Suprapubic skin (tissue), 4 donors: ENCODE measurements around the gene RNPEPL1. TPM values are rescaled to one million over a fixed set of nuclear protein-coding genes. Genes with fewer than 3 reads are reported as not detected.
A peak's percentile ranks its signal among the peaks of the same experiment; 100 is the strongest.

Source experiments
- DNase-seq, 2 donors: peaks; one replicate each; pipeline ENCODE4 v3.0.0-alpha.2; 2019; ENCODE audit warnings: low spot score in 2 of 2
- H3K27ac ChIP-seq: fragments of 200-600 bp; sonication (generic); one replicate; pipeline ENCODE4 v1.5.1; 2019
- H3K27me3 ChIP-seq: fragments of 200-600 bp; sonication (generic); one replicate; pipeline ENCODE4 v1.5.1; 2019
- H3K36me3 ChIP-seq: fragments of 200-600 bp; sonication (generic); one replicate; pipeline ENCODE4 v1.5.1; 2019
- H3K4me1 ChIP-seq: fragments of 200-600 bp; sonication (generic); one replicate; pipeline ENCODE4 v1.5.1; 2019
- H3K4me3 ChIP-seq: fragments of 200-600 bp; sonication (generic); one replicate; pipeline ENCODE4 v1.5.1; 2019; ENCODE audit warnings: mild to moderate bottlenecking
- H3K9me3 ChIP-seq: fragments of 200-600 bp; sonication (generic); one replicate; pipeline ENCODE4 v1.5.1; 2019
- EP300 ChIP-seq: sonication (generic); formaldehyde crosslinking; IDR thresholded peaks from one replicate; pipeline ENCODE4 v1.6.1; 2017; ENCODE audit warnings: antibody characterized with exemption
- POLR2A ChIP-seq, 2 donors: fragments of 450-650 bp; IDR thresholded peaks; one replicate each; pipeline ENCODE4 v1.6.1; 2017; ENCODE audit warnings: antibody characterized with exemption in 2 of 2, mild to moderate bottlenecking in 2 of 2, moderate library complexity in 2 of 2
- POLR2AphosphoS5 ChIP-seq, 3 donors: sonication (generic); formaldehyde crosslinking; IDR thresholded peaks; one replicate each; pipeline ENCODE4 v1.6.1; 2017; ENCODE audit warnings: antibody characterized with exemption in 3 of 3
- WGBS: methylation state at CpG from one replicate; pipeline ENCODE4 v1.1.5; 2018; 5-methylcytosine and 5-hydroxymethylcytosine counted together
- total RNA-seq, 4 donors: library from RNA; depleted of rRNA; stranded (reverse); fragments of >200 nt; gene quantifications; one replicate each; pipeline ENCODE4 v1.1.0, GENCODE V29; 2016
- TF ChIP-seq, protein P1 (sequence below), 2 donors: fragments of 200-600 bp in 1 of 2; fragments of 450-650 bp in 1 of 2; sonication (generic) in 1 of 2; IDR thresholded peaks; one replicate each; pipeline ENCODE4 v1.5.1; 2016 to 2019; ENCODE audit warnings: antibody characterized with exemption in 2 of 2, mild to moderate bottlenecking in 1 of 2, moderate library complexity in 1 of 2

RNPEPL1 gene
- total RNA-seq, 4 donors from 2014 or later: 70.8 to 104 (median 72.6) TPM

- Histone ChIP-seq H3K27ac (peak overlapping the region; percentile 42), H3K36me3 (peaks cover 71% of the 10 kb centered on the region), H3K27me3 (no peaks in the 10 kb centered on the region), H3K9me3 (no peaks in the 10 kb centered on the region), H3K4me3 (no peak overlapping the region), H3K4me1 (peaks cover 70% of the 10 kb centered on the region)
- no peak for DNase-seq
- 46% methylated on average over 11 of the region's 23 CpGs for WGBS
- TF ChIP-seq, protein P1, sequence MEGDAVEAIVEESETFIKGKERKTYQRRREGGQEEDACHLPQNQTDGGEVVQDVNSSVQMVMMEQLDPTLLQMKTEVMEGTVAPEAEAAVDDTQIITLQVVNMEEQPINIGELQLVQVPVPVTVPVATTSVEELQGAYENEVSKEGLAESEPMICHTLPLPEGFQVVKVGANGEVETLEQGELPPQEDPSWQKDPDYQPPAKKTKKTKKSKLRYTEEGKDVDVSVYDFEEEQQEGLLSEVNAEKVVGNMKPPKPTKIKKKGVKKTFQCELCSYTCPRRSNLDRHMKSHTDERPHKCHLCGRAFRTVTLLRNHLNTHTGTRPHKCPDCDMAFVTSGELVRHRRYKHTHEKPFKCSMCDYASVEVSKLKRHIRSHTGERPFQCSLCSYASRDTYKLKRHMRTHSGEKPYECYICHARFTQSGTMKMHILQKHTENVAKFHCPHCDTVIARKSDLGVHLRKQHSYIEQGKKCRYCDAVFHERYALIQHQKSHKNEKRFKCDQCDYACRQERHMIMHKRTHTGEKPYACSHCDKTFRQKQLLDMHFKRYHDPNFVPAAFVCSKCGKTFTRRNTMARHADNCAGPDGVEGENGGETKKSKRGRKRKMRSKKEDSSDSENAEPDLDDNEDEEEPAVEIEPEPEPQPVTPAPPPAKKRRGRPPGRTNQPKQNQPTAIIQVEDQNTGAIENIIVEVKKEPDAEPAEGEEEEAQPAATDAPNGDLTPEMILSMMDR (IDR thresholded peaks at IDR 0.05): no peak
- no peak for TF ChIP-seq POLR2A (IDR thresholded peaks at IDR 0.05)
- no peak for TF ChIP-seq POLR2AphosphoS5 (IDR thresholded peaks at IDR 0.05)
- TF ChIP-seq EP300: no peak
These were observed 7.0 kb downstream of the RNPEPL1 start for GRCh38 chr2:240575101-240575965.

DNA sequence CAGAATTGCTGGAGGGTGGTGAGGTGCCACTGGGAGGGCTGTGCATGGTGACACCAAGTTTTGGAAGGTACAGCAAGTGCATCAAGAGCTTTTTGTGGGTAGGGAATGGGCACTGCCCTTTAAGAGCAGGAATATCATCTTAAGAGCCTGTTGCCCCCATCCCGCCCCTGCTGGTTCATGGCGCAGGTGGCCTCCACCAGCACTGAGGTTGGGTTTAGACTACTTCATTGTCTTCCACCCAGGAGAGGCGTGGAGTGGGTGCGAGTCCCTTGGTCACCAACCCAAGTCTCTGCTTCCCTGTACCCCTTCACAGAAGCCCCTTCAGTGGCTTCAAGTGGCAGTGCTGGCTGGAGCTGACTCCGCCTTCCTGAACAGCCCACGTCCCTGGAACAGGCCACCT, 7.8 kb downstream of the RNPEPL1 start:
- no peak for DNase-seq
- Histone ChIP-seq H3K4me3 (no peak overlapping the region), H3K9me3 (no peaks in the 10 kb centered on the region), H3K36me3 (peaks cover 71% of the 10 kb centered on the region), H3K27ac (no peak overlapping the region), H3K27me3 (no peaks in the 10 kb centered on the region), H3K4me1 (peaks cover 66% of the 10 kb centered on the region)
- 79% methylated on average over 6 of the region's 6 CpGs for WGBS
- TF ChIP-seq POLR2A (IDR thresholded peaks at IDR 0.05): no peak
- TF ChIP-seq, protein P1 (IDR thresholded peaks at IDR 0.05): no peak
- no peak for TF ChIP-seq EP300
- no peak for TF ChIP-seq POLR2AphosphoS5 (IDR thresholded peaks at IDR 0.05)

GRCh38 chr2:240576436-240577205, 8.3 kb downstream of the RNPEPL1 start:
- 94% methylated on average over 15 of the region's 32 CpGs for WGBS
- TF ChIP-seq EP300 (no peak), POLR2A (IDR thresholded peaks at IDR 0.05) (no peak), POLR2AphosphoS5 (IDR thresholded peaks at IDR 0.05) (no peak)
- TF ChIP-seq, protein P1 (IDR thresholded peaks at IDR 0.05): no peak
- Histone ChIP-seq H3K9me3 (no peaks in the 10 kb centered on the region), H3K27me3 (no peaks in the 10 kb centered on the region), H3K27ac (no peak overlapping the region), H3K36me3 (peaks cover 70% of the 10 kb centered on the region), H3K4me1 (peaks cover 60% of the 10 kb centered on the region), H3K4me3 (no peak overlapping the region)
- DNase-seq: no peak

- Histone ChIP-seq H3K27me3 (no peaks in the 10 kb centered on the region), H3K27ac (no peak overlapping the region), H3K4me3 (no peak overlapping the region), H3K4me1 (peaks cover 57% of the 10 kb centered on the region), H3K9me3 (no peaks in the 10 kb centered on the region), H3K36me3 (peaks cover 61% of the 10 kb centered on the region)
- 87% methylated on average over 9 of the region's 26 CpGs for WGBS
- no peak for DNase-seq
- TF ChIP-seq, protein P1 (IDR thresholded peaks at IDR 0.05): no peak
- TF ChIP-seq POLR2AphosphoS5 (IDR thresholded peaks at IDR 0.05): no peak
- no peak for TF ChIP-seq POLR2A (IDR thresholded peaks at IDR 0.05)
- TF ChIP-seq EP300: no peak
These were observed 9.2 kb downstream of the RNPEPL1 start for GRCh38 chr2:240577281-240578109.
